WTC11 (cell line): ENCODE measurements around the gene PCDH10.

Source experiments
- ELF4 ChIP-seq: sonication (generic); formaldehyde crosslinking; IDR thresholded peaks from 2 replicates; pipeline ENCODE4 v1.8.1; 2022; ENCODE audit warnings: low read depth, mild to moderate bottlenecking, moderate library complexity, missing genetic modification reagents
- NFYB ChIP-seq: sonication (generic); formaldehyde crosslinking; conservative IDR thresholded peaks from 2 replicates; pipeline ENCODE4 v1.8.0; 2022; ENCODE audit warnings: low read depth, missing genetic modification reagents
- SP1 ChIP-seq: sonication (generic); formaldehyde crosslinking; conservative IDR thresholded peaks from 2 replicates; pipeline ENCODE4 v1.8.1; 2022; ENCODE audit warnings: missing genetic modification reagents
- TF ChIP-seq, protein P1 (sequence below): fragments of 200-600 bp; IDR thresholded peaks from 2 replicates; pipeline ENCODE4 v1.8.0; 2022; ENCODE audit warnings: antibody characterized with exemption

GRCh38 chr4:133112641-133113040, 36.5 kb upstream of the PCDH10 start:
- TF ChIP-seq, protein P1, sequence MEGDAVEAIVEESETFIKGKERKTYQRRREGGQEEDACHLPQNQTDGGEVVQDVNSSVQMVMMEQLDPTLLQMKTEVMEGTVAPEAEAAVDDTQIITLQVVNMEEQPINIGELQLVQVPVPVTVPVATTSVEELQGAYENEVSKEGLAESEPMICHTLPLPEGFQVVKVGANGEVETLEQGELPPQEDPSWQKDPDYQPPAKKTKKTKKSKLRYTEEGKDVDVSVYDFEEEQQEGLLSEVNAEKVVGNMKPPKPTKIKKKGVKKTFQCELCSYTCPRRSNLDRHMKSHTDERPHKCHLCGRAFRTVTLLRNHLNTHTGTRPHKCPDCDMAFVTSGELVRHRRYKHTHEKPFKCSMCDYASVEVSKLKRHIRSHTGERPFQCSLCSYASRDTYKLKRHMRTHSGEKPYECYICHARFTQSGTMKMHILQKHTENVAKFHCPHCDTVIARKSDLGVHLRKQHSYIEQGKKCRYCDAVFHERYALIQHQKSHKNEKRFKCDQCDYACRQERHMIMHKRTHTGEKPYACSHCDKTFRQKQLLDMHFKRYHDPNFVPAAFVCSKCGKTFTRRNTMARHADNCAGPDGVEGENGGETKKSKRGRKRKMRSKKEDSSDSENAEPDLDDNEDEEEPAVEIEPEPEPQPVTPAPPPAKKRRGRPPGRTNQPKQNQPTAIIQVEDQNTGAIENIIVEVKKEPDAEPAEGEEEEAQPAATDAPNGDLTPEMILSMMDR: no peak
- TF ChIP-seq SP1 (CRISPR knock-in tag) (no peak), ELF4 (CRISPR knock-in tag) (no peak), NFYB (no peak)
